HG02885 (cell line): ENCODE data around the gene CEP104.

Source experiments
- ATAC-seq: cut with Tn5 transposase; IDR thresholded peaks from one replicate; pipeline ENCODE4 v1.9.1; 2021; ENCODE audit warnings: mild to moderate bottlenecking; ENCODE audit not compliant: unreplicated experiment, poor library complexity

CEP104 gene

GRCh38 chr1:3895279-3895950, 38.4 kb upstream of the CEP104 start:
- no peak for ATAC-seq

- ATAC-seq = no peak
These were observed 37.7 kb upstream of the CEP104 start for GRCh38 chr1:3894626-3895278.

- ATAC-seq = no peak
These were observed 36.2 kb upstream of the CEP104 start for GRCh38 chr1:3893190-3893589.

GRCh38 chr1:3892748-3893147, 35.7 kb upstream of the CEP104 start:
- ATAC-seq = no peak

- no peak for ATAC-seq
These were observed 34.4 kb upstream of the CEP104 start for GRCh38 chr1:3891329-3891865.

GRCh38 chr1:3890389-3891328, 33.6 kb upstream of the CEP104 start:
- ATAC-seq = no peak

DNA sequence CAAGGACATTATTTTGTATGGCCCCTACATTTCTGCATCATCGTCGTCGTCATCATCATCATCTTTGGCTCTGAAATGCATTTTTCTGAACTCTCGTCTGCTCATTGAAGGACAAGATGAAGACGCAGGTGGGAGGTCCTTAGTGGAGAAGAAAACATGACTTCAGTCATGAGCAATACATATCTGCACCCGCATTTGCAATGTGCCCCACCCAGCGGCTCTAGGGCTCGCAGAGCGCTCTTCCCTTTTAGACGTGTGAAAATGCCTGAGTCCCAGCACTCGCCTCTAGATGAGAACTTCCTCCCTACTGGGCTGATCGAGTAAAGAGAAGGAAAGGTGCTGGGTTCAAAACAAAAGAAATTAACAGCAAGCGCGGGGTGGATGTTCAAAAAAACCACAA, 32.9 kb upstream of the CEP104 start:
- ATAC-seq = no peak

DNA sequence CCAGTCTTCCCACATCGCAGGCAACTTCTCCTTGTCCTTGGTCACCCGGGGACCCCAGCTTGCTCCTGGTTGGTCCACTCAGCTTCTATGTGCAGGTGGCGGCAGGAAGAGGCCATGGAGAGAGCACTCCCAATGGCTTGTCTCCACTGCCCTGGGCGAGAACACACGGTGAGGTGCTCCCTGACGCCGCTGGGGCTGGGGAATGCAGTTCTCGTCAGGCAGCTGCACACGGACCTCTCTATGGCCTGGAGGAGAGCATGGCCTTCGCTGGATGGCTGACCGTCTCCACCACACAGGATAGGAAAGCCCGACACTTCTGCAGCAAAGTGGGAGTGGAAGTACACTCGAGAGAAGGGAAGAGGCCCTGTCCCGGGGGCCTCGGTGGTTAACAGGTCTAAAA, 31.3 kb upstream of the CEP104 start:
- no peak for ATAC-seq

DNA sequence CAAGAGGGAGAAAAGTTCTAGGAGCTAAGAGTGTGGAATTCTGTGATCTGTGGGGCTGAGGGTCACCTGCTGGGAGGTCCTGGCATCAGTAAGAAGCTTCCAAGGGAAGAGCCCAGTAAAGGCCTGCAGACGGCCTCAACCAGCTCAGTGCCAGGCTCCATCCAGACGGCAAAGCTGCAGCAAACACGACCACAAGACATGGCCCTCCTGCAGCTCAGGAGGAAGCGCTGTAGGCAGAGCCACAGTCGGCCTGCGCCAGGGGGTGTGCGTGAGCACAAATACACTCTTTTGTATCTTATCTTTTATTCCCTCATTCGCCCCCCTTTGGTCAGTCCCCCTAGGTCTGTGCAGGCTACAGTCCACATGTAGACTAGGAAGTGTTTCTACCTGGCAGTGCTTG, 29.7 kb upstream of the CEP104 start:
- ATAC-seq = no peak

- no peak for ATAC-seq
These were observed 29.2 kb upstream of the CEP104 start for GRCh38 chr1:3886106-3886670.

DNA sequence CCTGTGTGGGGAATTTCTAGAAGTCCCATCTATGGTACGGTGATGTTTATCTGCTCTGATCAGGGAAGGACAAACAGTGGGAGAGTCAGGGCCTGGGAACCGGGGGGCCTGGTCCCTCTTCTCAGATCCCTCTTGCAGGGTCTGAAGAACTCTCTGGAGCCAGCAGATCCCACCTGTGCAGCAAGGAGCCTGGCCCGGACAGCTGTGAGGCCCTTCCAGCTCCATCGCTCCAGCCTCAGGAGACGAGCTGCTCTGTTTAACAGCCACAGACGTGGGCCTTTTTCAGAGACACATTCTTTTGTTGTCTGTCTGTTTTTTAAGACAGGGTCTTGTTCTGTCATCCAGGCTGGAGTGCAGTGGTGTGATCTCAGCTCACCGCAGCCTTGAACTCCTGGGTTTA, 28.6 kb upstream of the CEP104 start:
- no peak for ATAC-seq

DNA sequence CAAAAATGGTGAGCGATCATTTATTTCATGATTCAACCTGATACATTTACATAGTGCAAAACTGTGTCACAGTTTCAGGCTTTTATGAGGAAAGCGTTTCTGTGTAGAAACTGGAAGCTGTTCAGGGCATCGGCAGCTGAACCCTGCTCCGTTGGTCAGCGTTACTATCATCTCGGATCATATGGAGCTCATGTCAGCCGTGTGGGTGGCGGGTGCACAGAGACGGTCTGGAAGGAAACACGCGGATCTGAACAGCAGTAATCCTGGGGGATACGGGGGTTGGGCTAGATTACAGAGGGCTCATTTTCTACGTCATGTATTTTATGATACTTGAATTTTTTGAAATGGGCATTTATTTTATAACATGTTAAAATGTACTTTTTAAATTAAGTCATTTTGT, 28.0 kb upstream of the CEP104 start:
- no peak for ATAC-seq

DNA sequence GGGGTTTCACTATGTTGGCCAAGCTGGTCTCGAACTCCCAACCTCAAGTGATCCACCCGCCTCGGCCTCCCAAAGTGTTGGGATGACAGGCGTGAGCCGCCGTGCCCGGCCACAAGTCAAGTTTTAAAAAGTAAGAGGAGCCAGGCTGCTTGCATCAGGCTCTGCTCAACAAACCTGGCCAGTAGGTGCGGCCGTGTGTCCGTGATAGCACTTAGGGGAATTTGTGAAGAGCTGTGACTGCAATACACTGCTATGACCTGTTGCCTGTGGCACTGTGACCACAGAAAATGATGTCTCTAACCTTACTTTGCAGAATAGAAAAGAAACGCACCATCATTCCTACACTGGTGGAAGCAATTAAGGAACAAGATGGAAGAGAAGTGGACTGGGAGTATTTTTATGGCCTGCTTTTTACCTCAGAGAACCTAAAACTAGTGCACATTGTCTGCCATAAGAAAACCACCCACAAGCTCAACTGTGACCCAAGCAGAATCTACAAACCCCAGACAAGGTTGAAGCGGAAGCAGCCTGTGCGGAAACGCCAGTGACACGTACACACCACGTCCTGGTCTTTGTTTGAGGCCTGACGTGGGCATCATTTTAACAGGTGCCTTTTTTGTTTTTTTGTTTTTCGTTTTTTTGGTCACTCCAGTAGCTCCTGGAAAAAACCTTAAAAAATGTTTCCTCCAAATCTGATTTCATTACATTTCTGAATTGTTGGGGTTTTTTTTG, 26.3 kb upstream of the CEP104 start:
- ATAC-seq = no peak

GRCh38 chr1:3881193-3881480, 24.1 kb upstream of the CEP104 start:
- ATAC-seq = no peak

GRCh38 chr1:3880429-3881192, 23.6 kb upstream of the CEP104 start:
- ATAC-seq = no peak

DNA sequence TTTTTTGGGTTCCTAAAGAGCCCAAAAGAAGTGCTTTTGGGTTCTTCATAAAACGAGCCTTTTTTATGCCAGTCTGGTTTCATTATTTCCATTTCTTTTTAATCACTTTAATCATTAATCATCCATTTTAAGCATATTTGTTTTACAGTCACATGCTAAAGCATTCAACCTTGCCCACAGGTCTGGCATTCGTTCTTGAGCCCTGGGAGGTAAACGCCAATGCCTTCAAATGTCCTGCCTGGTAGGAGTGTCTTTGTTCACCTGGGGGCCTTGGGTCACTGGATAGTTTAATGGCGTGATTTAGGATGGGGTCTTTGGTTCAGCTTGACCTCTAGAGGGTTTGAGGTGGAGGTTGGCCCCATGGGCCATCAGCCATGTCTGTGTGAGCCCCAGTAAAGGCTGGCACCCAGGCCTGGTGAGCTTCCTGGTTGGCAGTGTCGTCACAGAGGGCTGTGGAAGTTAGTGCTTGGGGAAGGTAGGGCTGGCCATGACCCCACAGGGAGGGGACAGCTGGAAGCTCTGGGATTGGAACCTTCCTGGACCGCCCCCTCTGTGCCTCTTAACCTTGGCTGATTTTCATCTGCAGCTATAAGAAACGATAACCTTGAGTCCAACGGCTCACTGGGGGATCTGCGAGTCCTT, 22.9 kb upstream of the CEP104 start:
- no peak for ATAC-seq

DNA sequence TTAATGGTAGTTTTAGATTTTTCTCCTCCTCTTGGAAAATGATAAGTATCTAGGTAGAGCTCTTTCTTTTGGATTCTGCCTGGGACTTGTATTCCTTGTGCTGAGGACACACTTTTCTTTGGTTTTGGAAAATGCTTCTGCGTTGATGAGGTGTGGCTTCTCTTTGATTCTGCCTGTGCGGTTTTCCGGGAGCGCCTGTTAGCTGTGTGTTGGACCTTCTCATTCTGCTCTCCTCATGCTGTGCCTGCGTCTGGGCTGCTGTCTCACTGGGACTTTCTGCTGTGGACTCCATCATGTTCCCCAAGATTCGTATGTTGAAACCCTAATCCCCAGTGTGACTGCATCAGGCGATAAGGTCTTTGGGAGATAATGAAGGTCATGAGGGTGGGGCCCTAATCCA, 22.1 kb upstream of the CEP104 start:
- no peak for ATAC-seq

- ATAC-seq = no peak
These were observed 19.7 kb upstream of the CEP104 start for GRCh38 chr1:3876716-3877115.

DNA sequence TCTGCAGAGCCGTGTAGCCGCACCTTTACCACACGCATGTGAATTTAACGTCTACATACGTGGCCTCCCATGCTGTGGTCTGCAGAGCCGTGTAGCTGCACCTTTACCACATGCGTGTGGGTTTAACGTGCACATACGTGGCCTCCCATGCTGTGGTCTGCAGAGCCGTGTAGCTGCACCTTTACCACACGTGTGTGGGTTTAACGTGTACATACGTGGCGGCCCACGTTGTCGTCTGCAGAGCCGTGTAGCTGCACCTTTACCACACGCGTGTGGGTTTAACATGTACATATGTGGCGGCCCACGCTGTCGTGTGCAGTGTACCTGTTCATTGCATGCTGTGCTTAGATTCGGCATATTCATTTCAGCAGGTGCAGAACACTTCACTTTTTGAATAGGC, 17.7 kb upstream of the CEP104 start:
- ATAC-seq = no peak
